Measurements from ENCODE around the gene BMAL2.
A peak's percentile ranks its signal among the peaks of the same experiment; 100 is the strongest.

Gene BMAL2

GRCh38 chr12:27345376-27345775, 12.7 kb downstream of the BMAL2 start:
- Histone ChIP-seq H3K9ac (ENCODE audit: low read length) (no peak overlapping the region), H4K8ac (ENCODE audit: low read depth, low read length) (no peak overlapping the region), H2AK5ac (ENCODE audit: low read length) (no peak overlapping the region), H2BK120ac (ENCODE audit: low read depth, low read length) (no peak overlapping the region), H3K56ac (ENCODE audit: low read length) (no peak overlapping the region), H3K4me2 (ENCODE audit: low read length) (no peak overlapping the region), H3K27ac (ENCODE audit: low read depth, low read length) (no peak overlapping the region), H3K4ac (ENCODE audit: low read depth, low read length) (no peak overlapping the region), H3K79me2 (ENCODE audit: control insufficient read depth, insufficient read depth, low read length) (peaks cover 1% of the 10 kb centered on the region), H3K23ac (ENCODE audit: low read length) (no peak overlapping the region), H2BK5ac (ENCODE audit: low read length) (no peak overlapping the region), H3K36me3 (ENCODE audit: control insufficient read depth, insufficient read depth, low read length) (no peaks in the 10 kb centered on the region), H3K4me3 (ENCODE audit: low read length) (no peak overlapping the region), H3K18ac (ENCODE audit: low read length) (no peak overlapping the region), H3K27me3 (ENCODE audit: insufficient read depth, low read length, poor library complexity) (no peaks in the 10 kb centered on the region), H3K4me1 (ENCODE audit: control insufficient read depth, low read depth, low read length) (peaks cover 7% of the 10 kb centered on the region), H4K5ac (ENCODE audit: low read length) (no peak overlapping the region), H3K79me1 (ENCODE audit: low read length) (peaks cover 6% of the 10 kb centered on the region), H2BK15ac (replicated peaks; ENCODE audit: low read depth) (no peak overlapping the region)
- WGBS (ENCODE audit: extremely low coverage, insufficient coverage, low lambda C conversion rate), result no CpG with 5 or more reads among the region's 4 CpGs
- no peak for DNase-seq

GRCh38 chr12:27347779-27348178, 15.1 kb downstream of the BMAL2 start:
- no peaks in the 10 kb centered on the region for H3K79me2 ChIP-seq (ENCODE audit: control insufficient read depth, insufficient read depth, low read length)
- DNase-seq, result peak; percentile 77
- no peak overlapping the region for H4K8ac ChIP-seq (ENCODE audit: low read depth, low read length)
- no peak overlapping the region for H3K23ac ChIP-seq (ENCODE audit: low read length)
- no peak overlapping the region for H3K27ac ChIP-seq (ENCODE audit: low read depth, low read length)
- no peak overlapping the region for H2AK5ac ChIP-seq (ENCODE audit: low read length)
- no CpG with 5 or more reads among the region's 2 CpGs for WGBS (ENCODE audit: extremely low coverage, insufficient coverage, low lambda C conversion rate)
- H3K56ac ChIP-seq (ENCODE audit: low read length), result no peak overlapping the region
- H2BK15ac ChIP-seq (replicated peaks; ENCODE audit: low read depth), result no peak overlapping the region
- no peak overlapping the region for H3K9ac ChIP-seq (ENCODE audit: low read length)
- H3K27me3 ChIP-seq (ENCODE audit: insufficient read depth, low read length, poor library complexity), result no peaks in the 10 kb centered on the region
- no peak overlapping the region for H2BK120ac ChIP-seq (ENCODE audit: low read depth, low read length)
- peaks cover 7% of the 10 kb centered on the region for H3K4me1 ChIP-seq (ENCODE audit: control insufficient read depth, low read depth, low read length)
- H3K4me3 ChIP-seq (ENCODE audit: low read length), result no peak overlapping the region
- H3K18ac ChIP-seq (ENCODE audit: low read length), result no peak overlapping the region
- H3K79me1 ChIP-seq (ENCODE audit: low read length), result peaks cover 4% of the 10 kb centered on the region
- no peak overlapping the region for H4K5ac ChIP-seq (ENCODE audit: low read length)
- no peaks in the 10 kb centered on the region for H3K36me3 ChIP-seq (ENCODE audit: control insufficient read depth, insufficient read depth, low read length)
- no peak overlapping the region for H3K4me2 ChIP-seq (ENCODE audit: low read length)
- H2BK5ac ChIP-seq (ENCODE audit: low read length), result no peak overlapping the region
- no peak overlapping the region for H3K4ac ChIP-seq (ENCODE audit: low read depth, low read length)

- H3K79me1 ChIP-seq (ENCODE audit: low read length), result peaks cover 4% of the 10 kb centered on the region
- H3K4me2 ChIP-seq (ENCODE audit: low read length), result no peak overlapping the region
- no peaks in the 10 kb centered on the region for H3K36me3 ChIP-seq (ENCODE audit: control insufficient read depth, insufficient read depth, low read length)
- peaks cover 4% of the 10 kb centered on the region for H3K4me1 ChIP-seq (ENCODE audit: control insufficient read depth, low read depth, low read length)
- no peak overlapping the region for H3K4me3 ChIP-seq (ENCODE audit: low read length)
- H3K18ac ChIP-seq (ENCODE audit: low read length), result no peak overlapping the region
- H4K5ac ChIP-seq (ENCODE audit: low read length), result no peak overlapping the region
- H3K4ac ChIP-seq (ENCODE audit: low read depth, low read length), result no peak overlapping the region
- no peak overlapping the region for H2BK5ac ChIP-seq (ENCODE audit: low read length)
- no peak overlapping the region for H4K8ac ChIP-seq (ENCODE audit: low read depth, low read length)
- H3K27ac ChIP-seq (ENCODE audit: low read depth, low read length), result no peak overlapping the region
- H3K9ac ChIP-seq (ENCODE audit: low read length), result no peak overlapping the region
- H2BK120ac ChIP-seq (ENCODE audit: low read depth, low read length), result no peak overlapping the region
- no peak overlapping the region for H3K56ac ChIP-seq (ENCODE audit: low read length)
- DNase-seq, result no peak
- H2AK5ac ChIP-seq (ENCODE audit: low read length), result no peak overlapping the region
- H3K27me3 ChIP-seq (ENCODE audit: insufficient read depth, low read length, poor library complexity), result no peaks in the 10 kb centered on the region
- H3K79me2 ChIP-seq (ENCODE audit: control insufficient read depth, insufficient read depth, low read length), result no peaks in the 10 kb centered on the region
- no CpG with 5 or more reads among the region's 7 CpGs for WGBS (ENCODE audit: extremely low coverage, insufficient coverage, low lambda C conversion rate)
- no peak overlapping the region for H3K23ac ChIP-seq (ENCODE audit: low read length)
- no peak overlapping the region for H2BK15ac ChIP-seq (replicated peaks; ENCODE audit: low read depth)
Observed at GRCh38 chr12:27351476-27351875, 18.8 kb downstream of the BMAL2 start.

- H3K4me3 ChIP-seq (ENCODE audit: low read length), result no peak overlapping the region
- H2BK15ac ChIP-seq (replicated peaks; ENCODE audit: low read depth), result no peak overlapping the region
- H3K56ac ChIP-seq (ENCODE audit: low read length), result no peak overlapping the region
- no peak overlapping the region for H2BK120ac ChIP-seq (ENCODE audit: low read depth, low read length)
- no peak overlapping the region for H3K9ac ChIP-seq (ENCODE audit: low read length)
- H3K4me2 ChIP-seq (ENCODE audit: low read length), result no peak overlapping the region
- no peak overlapping the region for H2AK5ac ChIP-seq (ENCODE audit: low read length)
- no peak overlapping the region for H3K18ac ChIP-seq (ENCODE audit: low read length)
- H3K79me1 ChIP-seq (ENCODE audit: low read length), result no peaks in the 10 kb centered on the region
- no peak overlapping the region for H2BK5ac ChIP-seq (ENCODE audit: low read length)
- no peak overlapping the region for H3K23ac ChIP-seq (ENCODE audit: low read length)
- H3K79me2 ChIP-seq (ENCODE audit: control insufficient read depth, insufficient read depth, low read length), result no peaks in the 10 kb centered on the region
- no peaks in the 10 kb centered on the region for H3K27me3 ChIP-seq (ENCODE audit: insufficient read depth, low read length, poor library complexity)
- DNase-seq, result no peak
- H3K4me1 ChIP-seq (ENCODE audit: control insufficient read depth, low read depth, low read length), result no peaks in the 10 kb centered on the region
- H3K27ac ChIP-seq (ENCODE audit: low read depth, low read length), result no peak overlapping the region
- H4K8ac ChIP-seq (ENCODE audit: low read depth, low read length), result no peak overlapping the region
- H3K4ac ChIP-seq (ENCODE audit: low read depth, low read length), result no peak overlapping the region
- no peaks in the 10 kb centered on the region for H3K36me3 ChIP-seq (ENCODE audit: control insufficient read depth, insufficient read depth, low read length)
- H4K5ac ChIP-seq (ENCODE audit: low read length), result no peak overlapping the region
- WGBS (ENCODE audit: extremely low coverage, insufficient coverage, low lambda C conversion rate), result no CpG with 5 or more reads among the region's 2 CpGs
Observed at GRCh38 chr12:27355486-27355885, 22.9 kb downstream of the BMAL2 start.

- no peak overlapping the region for H3K4me3 ChIP-seq (ENCODE audit: low read length)
- H3K18ac ChIP-seq (ENCODE audit: low read length), result no peak overlapping the region
- H3K79me2 ChIP-seq (ENCODE audit: control insufficient read depth, insufficient read depth, low read length), result no peaks in the 10 kb centered on the region
- no peak overlapping the region for H3K56ac ChIP-seq (ENCODE audit: low read length)
- H4K5ac ChIP-seq (ENCODE audit: low read length), result no peak overlapping the region
- DNase-seq, result no peak
- no peaks in the 10 kb centered on the region for H3K4me1 ChIP-seq (ENCODE audit: control insufficient read depth, low read depth, low read length)
- no peak overlapping the region for H4K8ac ChIP-seq (ENCODE audit: low read depth, low read length)
- no peak overlapping the region for H2AK5ac ChIP-seq (ENCODE audit: low read length)
- H3K23ac ChIP-seq (ENCODE audit: low read length), result no peak overlapping the region
- H2BK120ac ChIP-seq (ENCODE audit: low read depth, low read length), result no peak overlapping the region
- no peak overlapping the region for H3K4ac ChIP-seq (ENCODE audit: low read depth, low read length)
- H3K9ac ChIP-seq (ENCODE audit: low read length), result no peak overlapping the region
- no peaks in the 10 kb centered on the region for H3K27me3 ChIP-seq (ENCODE audit: insufficient read depth, low read length, poor library complexity)
- H3K79me1 ChIP-seq (ENCODE audit: low read length), result no peaks in the 10 kb centered on the region
- no peak overlapping the region for H2BK5ac ChIP-seq (ENCODE audit: low read length)
- WGBS (ENCODE audit: extremely low coverage, insufficient coverage, low lambda C conversion rate), result no CpG with 5 or more reads among the region's 1 CpG
- H3K4me2 ChIP-seq (ENCODE audit: low read length), result no peak overlapping the region
- no peaks in the 10 kb centered on the region for H3K36me3 ChIP-seq (ENCODE audit: control insufficient read depth, insufficient read depth, low read length)
- H2BK15ac ChIP-seq (replicated peaks; ENCODE audit: low read depth), result no peak overlapping the region
- H3K27ac ChIP-seq (ENCODE audit: low read depth, low read length), result no peak overlapping the region
Observed at GRCh38 chr12:27355979-27356378, 23.3 kb downstream of the BMAL2 start.

- Histone ChIP-seq H3K4me2 (ENCODE audit: low read length) (no peak overlapping the region), H3K27me3 (ENCODE audit: insufficient read depth, low read length, poor library complexity) (no peaks in the 10 kb centered on the region), H4K5ac (ENCODE audit: low read length) (no peak overlapping the region), H3K36me3 (ENCODE audit: control insufficient read depth, insufficient read depth, low read length) (no peaks in the 10 kb centered on the region), H3K18ac (ENCODE audit: low read length) (no peak overlapping the region), H2BK120ac (ENCODE audit: low read depth, low read length) (no peak overlapping the region), H3K27ac (ENCODE audit: low read depth, low read length) (no peak overlapping the region), H3K4ac (ENCODE audit: low read depth, low read length) (no peak overlapping the region), H3K23ac (ENCODE audit: low read length) (no peak overlapping the region), H2AK5ac (ENCODE audit: low read length) (no peak overlapping the region), H3K9ac (ENCODE audit: low read length) (no peak overlapping the region), H2BK5ac (ENCODE audit: low read length) (no peak overlapping the region), H3K56ac (ENCODE audit: low read length) (no peak overlapping the region), H2BK15ac (replicated peaks; ENCODE audit: low read depth) (no peak overlapping the region), H3K79me2 (ENCODE audit: control insufficient read depth, insufficient read depth, low read length) (no peaks in the 10 kb centered on the region), H4K8ac (ENCODE audit: low read depth, low read length) (no peak overlapping the region), H3K4me3 (ENCODE audit: low read length) (no peak overlapping the region), H3K79me1 (ENCODE audit: low read length) (no peaks in the 10 kb centered on the region), H3K4me1 (ENCODE audit: control insufficient read depth, low read depth, low read length) (no peaks in the 10 kb centered on the region)
- DNase-seq, result no peak
- no CpG with 5 or more reads among the region's 3 CpGs for WGBS (ENCODE audit: extremely low coverage, insufficient coverage, low lambda C conversion rate)
Observed at GRCh38 chr12:27359578-27360340, 27.1 kb downstream of the BMAL2 start.
